Eye (tissue), 1 donor: ENCODE results near the gene CEP250.
"Not testable (repeated sequence)": the region's sequence is repeated elsewhere in the genome, so short reads cannot be mapped to it uniquely, and the experiment has no call there.

ENCODE experiments used
- DNase-seq: peaks from one replicate; pipeline ENCODE4 v3.0.0-alpha.2; 2015

Gene CEP250

DNA sequence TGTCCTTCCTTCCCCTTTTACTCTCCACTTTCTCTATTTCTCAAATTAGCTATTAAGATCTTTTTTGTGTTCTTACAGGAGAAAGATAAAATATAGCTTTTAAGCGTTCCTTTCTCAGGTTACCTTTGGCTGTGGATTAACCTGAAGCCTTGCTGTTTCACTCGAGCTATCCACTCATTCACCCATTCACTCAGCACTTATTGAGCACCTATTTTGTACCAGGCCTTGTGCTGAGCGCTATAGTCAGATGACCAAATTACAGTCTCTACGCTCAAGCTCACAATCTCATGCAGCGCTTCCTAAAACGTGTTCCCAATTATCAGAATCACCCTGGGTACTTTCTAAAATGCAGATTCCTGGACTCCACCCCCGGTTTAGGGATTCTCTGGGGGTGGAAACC is 1.8 kb upstream of the CEP250 start:
- no peak for DNase-seq

DNA sequence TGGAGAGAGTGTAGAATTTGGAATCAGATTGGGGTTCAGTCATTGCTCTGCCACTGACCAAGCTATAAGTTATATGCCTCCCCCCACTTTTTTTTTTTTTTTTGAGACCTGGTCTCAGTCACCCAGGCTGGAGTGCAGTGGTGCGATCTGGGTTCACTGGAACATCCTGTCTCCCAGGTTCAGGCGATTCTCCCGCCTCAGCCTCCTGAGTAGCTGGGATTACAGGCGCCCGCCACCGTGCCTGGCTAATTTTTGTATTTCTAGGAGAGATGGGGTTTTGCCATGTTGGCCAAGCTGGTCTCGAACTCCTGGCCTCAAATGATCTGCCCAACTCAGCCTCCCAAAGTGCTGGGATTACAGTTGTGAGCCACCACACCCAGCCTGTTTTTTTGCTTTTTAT is 1.3 kb downstream of the CEP250 start:
- DNase-seq: not testable (repeated sequence)

DNA sequence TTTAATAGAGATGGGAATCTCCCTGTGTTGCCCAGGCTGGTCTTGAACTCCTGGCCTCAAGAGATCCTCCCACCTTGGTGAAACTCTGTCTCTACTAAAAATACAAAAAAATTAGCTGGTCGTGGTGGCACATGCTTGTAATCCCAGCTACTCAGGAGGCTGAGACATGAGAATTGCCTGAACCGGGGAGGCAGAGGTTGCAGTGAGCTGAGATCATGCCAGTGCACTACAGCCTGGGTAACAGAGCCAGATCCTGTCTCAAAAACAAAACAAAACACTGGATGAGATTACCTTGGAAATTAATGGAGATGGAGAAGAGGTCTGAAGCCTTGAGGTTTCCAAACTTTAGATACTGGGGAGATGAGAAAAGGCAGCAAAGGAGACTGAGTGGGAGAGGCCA is 2.1 kb downstream of the CEP250 start:
- not testable (repeated sequence) for DNase-seq

DNA sequence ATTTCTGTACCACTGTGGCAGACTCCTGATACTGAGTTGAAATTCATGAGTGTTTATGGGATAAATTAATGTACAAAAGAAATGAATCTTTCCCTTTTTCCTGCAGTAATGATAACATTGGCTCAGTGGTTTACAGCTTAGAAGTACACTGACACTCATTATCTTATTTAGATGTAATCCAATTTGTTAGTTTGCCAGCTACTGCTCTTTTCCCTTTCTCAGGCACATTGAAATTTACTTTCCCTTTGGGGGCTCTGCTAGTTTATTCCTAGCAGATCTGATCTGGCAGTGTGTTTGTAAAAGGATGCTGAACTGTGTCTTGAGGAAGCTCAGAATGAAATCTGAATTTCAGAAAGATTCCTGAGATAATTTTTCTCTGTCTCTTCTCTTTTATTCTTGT is 3.0 kb downstream of the CEP250 start:
- no peak for DNase-seq

DNA sequence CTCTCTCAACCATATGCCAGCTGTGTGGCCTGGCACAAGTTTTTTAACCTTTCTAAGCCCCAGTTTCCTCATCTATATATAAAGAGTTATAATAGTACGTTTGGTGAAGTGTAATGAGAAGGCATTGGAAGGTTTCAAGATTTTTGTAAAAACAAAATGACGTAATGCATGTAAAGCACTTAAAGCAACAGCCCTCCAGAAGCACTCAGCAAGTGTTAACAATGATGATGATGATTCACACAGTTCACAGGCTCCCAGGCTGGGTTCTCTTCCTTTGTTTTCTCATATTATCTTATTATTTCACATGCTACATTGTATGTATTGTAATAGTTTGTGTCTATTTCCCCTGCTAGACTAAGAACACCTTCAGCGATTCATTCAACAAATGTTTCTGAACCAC is 6.2 kb downstream of the CEP250 start:
- DNase-seq: no peak

DNA sequence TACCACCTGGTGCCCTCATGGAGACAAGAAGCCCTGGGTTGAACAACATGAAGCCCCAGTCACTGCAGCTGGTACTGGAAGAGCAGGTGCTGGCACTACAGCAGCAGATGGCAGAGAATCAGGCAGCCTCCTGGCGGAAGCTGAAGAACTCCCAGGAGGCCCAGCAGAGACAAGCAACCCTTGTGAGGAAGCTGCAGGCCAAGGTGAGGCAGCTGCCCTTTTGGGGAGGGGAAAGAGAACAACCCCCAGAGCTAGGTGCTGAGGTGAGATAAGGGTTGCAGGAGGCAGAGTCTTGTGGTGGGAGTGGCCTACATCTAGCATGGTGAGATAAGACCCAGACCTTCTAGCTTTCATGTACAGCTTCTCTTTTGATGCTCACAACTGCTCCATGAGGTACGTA is 7.0 kb downstream of the CEP250 start:
- no peak for DNase-seq

DNA sequence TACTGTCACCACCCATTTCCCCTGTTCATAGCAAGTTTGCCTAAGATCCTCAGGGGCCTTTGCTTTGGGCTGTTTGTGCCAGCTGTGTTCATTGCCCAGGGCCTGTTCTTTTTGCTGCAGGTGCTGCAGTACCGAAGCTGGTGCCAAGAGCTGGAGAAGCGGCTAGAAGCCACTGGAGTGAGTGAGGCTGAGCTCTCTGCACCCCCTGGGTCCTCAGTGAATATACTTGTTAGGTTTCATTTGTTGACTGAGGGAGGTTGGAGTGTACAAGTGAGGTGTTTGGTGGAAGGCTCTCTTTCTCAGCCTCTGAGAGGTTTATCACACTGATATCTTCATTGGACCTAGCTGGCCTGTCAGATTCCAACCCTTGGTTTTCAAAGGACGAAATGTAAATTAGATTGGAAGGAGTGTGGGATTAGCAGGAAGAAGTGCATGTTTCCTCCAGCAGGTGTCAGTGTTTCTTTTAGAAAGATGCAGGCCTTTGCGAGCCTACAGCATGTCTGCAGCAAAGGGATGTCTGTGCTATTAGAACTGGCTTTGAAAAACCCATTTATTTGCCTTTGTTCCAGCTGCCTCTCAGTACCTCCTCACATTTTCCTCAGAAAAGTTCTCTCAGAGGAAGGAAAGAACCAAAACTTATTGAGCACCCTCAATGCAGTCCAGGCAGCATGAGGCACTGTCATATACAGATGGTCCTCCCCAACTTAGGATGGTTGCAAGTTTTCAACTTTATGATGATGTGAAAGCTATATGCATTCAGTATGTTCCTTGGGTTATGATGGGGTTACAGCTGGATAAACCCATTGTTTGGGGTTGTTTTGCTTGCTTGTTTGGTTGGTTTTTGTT is 8.3 kb downstream of the CEP250 start:
- peak; percentile 89 for DNase-seq

DNA sequence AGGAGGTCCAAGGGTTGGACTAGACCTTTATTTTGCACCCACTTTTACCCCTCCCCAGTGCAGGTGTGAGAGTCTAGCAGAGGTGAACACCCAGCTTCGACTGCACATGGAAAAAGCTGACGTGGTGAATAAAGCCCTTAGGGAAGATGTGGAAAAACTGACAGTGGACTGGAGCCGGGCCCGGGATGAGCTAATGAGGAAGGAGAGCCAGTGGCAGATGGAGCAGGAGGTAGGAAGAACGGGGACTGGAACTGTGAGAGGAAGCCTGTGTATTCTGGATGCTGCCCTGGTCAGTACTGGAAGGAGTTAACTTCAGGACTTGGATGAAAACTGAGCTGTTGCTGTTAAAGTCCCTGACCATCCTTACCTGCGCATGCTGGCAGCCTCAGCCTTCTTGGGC is 10.6 kb downstream of the CEP250 start:
- DNase-seq: no peak

DNA sequence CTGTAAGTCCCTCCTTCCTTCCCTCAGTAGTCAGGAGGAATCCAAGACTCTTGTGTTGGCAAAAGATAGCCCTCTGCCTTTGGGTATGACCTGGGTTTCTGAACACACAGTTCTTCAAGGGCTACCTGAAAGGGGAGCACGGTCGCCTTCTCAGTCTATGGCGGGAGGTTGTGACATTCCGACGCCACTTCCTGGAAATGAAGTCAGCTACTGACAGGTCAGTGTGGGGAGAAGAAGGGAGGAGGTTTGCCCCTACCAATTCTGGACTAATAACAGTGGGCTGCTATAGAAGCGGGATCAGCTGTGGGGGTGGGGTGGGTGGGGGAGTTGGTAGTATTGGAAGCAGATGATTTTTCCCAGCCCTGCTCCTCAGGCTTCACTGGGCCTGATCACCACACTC is 11.5 kb downstream of the CEP250 start:
- no peak for DNase-seq

DNA sequence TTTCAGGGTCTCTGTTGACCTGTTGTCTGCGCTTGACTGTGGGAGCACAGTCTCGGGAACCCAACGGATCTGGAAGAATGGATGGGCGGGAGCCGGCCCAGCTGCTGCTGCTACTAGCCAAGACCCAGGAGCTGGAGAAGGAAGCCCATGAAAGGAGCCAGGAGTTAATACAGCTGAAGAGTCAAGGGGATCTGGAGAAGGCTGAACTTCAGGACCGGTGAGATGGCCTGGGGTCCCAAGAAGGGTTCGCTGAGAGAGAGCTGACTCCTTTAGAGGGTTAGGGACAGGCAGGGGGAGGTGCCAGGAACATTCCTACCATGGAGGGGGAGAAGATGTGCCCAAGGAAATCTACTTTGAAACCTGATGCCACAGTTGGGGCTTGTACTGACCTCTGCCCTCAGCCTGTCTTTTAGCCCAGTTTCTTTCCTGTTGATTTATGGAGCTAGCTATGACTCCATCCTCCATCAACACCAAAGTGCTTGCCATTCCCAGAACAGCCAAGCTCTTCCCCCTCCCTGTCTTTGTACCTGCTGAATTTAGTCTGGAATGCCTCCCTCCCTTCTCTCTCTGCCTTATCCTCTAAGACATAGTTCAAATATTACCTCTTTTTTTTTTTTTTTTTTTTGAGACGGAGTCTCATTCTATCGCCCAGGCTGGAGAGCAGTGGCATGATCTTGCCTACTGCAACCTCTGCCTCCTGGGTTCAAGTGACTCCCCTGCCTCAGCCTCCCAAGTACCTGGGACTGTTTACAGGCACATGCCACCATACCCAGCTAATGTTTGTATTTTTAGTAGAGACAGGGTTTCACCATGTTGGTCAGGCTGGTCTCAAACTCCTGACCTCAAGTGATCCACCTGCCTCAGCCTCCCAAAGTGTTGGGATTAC is 12.2 kb downstream of the CEP250 start:
- no peak for DNase-seq

DNA sequence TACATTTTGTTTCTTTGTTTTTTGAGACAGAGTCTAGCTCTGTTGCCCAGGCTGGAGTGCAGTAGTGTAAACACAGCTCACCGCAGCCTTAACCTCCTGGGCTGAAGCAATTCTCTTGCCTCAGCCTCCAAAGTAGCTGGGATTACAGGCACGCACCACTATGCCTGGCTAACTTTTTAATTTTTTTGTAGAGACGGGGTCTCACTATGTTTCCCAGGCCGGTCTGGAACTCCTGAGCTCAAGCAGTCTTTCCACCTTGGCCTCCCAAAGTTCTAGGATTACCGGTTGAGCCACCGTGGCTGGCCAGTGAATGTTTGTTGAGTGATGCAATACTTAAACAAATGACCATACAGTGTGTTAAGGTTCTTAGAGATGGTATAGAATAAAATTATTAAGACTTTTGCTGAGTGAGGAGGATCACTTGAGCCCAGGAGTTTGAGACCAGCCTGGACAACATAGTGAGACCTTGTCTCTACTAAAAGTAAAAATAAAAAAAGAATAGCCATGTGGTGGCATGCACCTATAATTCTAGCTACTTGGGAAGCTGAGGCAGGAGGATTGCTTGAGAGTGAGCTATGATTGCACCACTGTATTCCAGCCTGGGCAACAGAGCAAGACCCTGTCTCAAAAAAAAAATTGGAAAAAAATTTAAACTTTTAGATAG is 13.4 kb downstream of the CEP250 start:
- DNase-seq: no peak

DNA sequence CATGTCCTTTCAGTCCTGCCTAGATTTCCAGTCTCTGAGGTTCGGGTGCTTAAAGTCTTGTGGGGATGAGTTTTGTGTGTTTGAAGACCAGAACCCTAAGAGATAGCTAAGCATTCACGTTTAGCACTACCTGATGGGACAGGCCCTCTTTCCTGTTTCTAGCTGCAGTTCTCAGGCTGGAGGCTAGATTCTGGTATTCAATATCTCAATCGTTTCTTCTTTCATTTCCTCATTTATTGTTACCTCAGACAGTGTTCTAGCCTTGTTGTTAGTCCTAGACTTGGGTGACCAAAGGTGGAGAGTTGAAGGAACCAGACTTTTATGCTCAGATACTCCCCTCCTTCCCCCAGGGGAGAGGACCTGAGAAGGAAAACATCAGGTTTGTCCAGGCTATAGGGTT is 16.8 kb downstream of the CEP250 start:
- no peak for DNase-seq

DNA sequence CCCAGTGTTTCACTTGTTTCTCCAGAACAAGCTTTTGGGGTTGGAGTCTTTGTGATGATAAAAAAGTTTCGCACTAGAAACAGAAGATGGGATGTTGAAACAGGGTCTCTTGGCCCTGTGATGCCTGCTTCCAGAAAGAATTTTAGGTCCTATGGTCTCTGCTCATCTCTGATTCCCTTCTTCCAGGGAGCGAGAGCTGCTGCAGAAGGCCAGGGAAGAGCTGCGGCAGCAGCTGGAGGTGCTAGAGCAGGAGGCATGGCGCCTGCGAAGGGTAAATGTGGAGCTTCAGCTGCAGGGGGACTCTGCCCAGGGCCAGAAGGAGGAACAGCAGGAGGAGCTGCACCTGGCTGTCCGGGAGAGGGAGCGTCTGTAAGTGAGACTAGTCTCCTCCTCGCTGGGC is 18.3 kb downstream of the CEP250 start:
- DNase-seq: no peak

DNA sequence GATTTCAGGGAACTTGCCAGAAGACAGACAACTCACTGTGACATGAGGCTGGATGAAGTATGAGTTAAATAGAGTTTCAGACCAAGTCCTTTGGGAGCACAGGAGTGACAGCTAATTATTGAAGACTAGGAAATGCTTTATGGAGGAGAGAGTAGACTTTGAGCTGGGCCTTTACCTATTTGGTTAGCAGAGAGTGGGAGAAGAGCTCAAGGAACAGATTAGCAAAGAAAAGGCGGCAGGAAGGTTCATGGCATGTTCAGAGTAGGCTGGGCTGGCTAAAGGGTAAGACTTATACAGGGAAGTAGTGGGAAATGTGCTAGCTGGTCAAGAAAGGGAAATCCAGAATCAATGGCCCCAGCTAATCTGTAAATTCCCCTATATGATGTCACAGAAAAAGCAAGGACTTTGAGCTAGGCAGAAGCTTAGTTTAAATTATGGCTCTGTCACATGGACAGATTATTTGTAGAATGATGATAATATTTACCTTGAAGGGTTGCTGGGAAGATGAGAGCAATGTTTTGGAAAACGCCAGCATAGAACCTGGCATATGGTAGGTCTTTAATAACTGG is 19.0 kb downstream of the CEP250 start:
- no peak for DNase-seq

DNA sequence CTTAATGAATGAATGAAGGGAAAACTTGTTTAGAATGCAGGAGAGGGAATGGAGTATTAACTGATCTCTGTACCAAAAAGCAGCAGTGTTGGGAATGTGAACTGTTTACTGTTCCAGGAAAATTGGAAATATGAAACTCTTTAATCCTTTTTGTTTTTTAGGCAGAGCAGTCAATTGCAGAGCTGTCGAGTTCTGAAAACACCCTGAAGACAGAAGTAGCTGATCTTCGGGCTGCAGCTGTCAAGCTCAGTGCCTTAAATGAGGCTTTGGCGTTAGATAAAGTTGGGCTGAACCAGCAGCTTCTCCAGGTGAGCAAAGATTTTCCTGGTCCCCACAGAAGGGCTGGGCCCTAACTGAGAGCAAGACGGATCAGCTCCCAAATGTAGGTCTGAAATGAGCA is 20.9 kb downstream of the CEP250 start:
- DNase-seq: no peak

DNA sequence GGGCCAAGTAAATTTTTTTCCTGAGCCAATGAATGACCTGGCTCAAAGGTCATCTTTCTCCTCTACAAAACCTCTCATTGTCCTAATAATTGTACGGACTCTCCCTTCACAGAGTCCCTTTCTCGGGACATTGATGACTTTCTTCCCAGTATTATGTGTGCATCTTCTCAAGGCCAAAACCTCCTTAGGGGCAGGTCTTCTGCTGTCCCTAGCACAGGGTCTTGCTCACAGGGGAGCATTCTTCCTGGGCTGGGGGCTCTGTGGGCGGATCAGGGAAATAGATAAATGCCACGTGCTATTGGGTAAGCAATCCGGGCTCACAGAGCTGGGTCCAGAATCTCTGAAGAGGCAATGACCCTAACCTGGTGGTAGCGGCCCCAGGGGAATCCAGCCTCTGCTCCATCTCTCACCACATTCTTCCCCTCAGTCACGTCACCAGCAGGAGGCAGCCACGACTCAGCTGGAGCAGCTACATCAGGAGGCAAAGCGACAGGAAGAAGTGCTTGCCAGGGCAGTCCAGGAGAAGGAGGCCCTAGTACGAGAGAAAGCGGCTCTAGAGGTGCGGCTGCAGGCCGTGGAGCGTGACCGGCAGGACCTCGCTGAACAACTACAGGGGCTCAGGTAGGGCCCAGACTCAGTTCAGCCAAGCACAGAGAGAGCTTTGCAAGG is 23.5 kb downstream of the CEP250 start:
- no peak for DNase-seq

DNA sequence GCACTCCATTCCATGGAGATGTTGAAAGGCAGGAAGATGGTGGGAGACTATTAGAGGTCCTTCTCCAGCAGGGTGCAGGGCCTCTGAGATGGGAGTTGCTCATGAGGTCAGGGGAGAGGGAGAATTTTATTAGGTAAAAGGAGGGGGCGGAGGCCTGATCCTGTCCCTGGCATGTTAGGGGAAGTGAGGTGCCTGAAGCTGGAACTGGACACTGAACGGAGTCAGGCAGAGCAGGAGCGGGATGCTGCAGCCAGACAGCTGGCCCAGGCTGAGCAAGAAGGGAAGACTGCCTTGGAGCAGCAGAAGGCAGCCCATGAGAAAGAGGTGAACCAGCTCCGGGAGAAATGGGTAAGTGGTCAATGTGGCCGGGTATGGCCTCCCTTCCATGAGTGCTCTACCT is 24.4 kb downstream of the CEP250 start:
- no peak for DNase-seq

DNA sequence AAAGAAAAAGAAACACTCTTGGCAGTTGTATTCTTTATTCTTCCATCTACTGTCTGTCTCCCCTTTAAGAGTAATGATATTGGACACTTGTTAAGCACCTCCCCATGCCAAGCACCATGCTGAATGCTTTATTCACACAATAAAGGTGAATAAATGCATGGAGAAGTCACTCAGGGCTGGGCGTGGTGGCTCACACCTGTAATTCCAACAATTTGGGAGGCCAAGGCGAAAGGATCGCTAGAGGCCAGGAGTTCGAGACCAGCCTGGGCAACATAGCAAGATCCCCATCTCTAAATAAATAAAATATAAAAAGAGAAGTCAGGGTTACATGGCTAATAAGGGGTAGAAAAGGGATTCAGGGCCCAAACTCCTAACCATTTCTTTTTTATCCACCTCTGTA is 32.1 kb downstream of the CEP250 start:
- no peak for DNase-seq

DNA sequence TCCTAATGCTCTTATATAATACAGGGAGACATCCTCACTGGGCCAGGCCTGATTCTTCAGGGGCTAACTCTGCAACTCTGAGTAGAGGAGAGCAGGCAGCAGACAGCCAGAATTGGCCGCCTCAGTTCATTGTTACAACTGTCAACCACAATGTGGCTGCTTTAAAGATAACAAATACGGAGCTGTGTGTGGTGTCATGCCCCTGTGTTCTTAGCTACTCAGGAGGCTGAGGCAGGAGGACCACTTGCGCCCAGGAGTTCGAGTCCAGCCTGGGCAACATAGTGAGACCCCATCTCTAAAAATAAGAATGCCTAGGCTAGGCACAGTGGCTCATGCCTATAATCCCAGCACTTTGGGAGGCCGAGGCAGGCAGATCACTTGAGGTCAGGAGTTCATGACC is 34.3 kb downstream of the CEP250 start:
- no peak for DNase-seq

DNA sequence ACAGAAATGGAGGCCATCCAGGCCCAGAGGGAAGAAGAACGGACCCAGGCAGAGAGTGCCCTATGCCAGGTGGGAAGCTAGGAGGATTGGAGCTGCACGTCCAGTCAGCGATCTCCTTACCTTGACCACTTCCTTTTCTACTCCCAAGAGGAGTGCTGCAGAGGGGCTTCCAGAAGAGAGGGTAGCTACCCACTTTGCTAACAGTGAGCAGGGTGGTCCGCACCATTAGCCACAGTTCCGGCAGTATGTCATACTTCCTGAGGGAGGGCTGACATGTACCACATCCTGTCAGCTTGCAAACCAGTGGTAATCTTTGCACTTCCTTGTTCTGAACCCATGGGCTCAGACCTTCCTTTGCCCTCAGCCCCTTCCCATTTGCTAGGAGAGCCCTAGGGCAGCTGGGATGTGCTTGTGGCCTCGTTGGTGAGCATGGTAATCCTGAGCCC is 35.4 kb downstream of the CEP250 start:
- no peak for DNase-seq

DNA sequence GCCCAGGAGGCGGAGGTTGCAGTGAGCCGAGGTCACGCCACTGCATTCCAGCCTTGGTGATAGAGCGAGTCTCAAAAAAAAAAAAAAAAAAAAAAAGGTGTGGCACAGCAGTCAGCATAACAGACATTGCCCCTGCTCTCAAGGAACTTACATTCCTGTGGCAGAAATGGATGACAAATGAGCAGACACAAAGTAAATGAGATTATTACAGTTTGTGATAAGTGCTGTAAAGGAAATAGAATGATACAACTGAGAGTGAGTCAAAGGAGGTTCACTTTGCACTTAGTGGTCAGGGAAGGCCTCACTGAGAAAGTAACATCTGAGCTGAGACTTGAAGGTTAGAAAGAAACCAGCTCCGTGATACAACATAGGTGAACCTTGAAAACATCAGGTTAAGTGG is 36.4 kb downstream of the CEP250 start:
- DNase-seq: no peak

DNA sequence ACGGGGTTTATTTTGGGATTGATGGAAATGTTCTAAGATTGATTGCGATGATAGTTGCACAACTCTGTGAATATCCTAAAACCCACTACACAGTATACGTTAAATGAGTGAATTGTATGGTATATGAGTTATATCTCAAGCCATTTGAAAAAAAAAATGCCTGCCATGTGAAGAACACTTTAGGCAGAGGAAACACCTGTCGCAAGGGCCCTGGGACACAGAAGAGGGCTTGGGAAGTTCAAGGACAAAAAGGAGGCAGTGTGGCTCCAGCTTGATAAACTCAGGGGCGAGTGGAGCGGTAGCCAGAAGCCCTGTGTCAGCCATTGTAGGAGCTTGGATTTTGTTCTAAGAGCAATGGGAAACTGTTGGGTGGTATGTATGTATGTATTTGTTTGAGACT is 37.0 kb downstream of the CEP250 start:
- DNase-seq: no peak

DNA sequence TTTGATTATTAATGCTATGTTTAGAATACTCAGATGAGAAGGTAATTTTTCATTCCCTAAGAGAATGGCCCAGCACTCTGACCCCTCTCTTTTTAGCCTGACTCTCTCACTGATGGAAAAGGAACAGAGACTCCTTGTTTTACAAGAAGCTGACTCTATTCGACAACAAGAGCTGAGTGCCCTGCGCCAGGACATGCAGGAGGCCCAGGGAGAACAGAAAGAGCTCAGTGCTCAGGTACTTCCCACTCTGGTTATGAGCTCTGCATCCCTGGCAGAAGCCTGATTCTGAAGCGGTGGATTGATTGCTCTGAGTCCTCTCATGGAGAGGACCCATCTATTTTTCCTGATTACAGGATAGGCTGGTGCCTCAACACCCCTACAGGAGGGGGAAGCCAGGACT is 41.1 kb downstream of the CEP250 start:
- no peak for DNase-seq
